Spleen (tissue), 11 donors: ENCODE measurements around the gene HMGB3. TPM values are rescaled to one million over a fixed set of nuclear protein-coding genes. Genes with fewer than 3 reads are reported as not detected.

Experiments
- DNase-seq: peaks from one replicate; pipeline ENCODE4 v3.0.0-alpha.2; 2020
- H3K27ac ChIP-seq, 8 donors: fragments of 200-600 bp; sonication (generic) in 7 of 8; 1 replicate in 4 of 8; 2 replicates in 4 of 8; pipeline versions ENCODE4 v1.5.0 to v1.8.0; 2016 to 2021; ENCODE audit warnings: inconsistent platforms in 4 of 8, mild to moderate bottlenecking in 4 of 8, moderate library complexity in 1 of 8
- H3K27me3 ChIP-seq, 7 donors: fragments of 200-600 bp; sonication (generic) in 6 of 7; replicated peaks in 1 of 7; 1 replicate in 4 of 7; 2 replicates in 3 of 7; pipeline versions ENCODE4 v1.5.0 to v1.8.0; 2016 to 2021; ENCODE audit warnings: inconsistent platforms in 3 of 7, mild to moderate bottlenecking in 1 of 7
- H3K36me3 ChIP-seq, 6 donors: fragments of 200-600 bp; sonication (generic) in 5 of 6; 1 replicate in 4 of 6; 2 replicates in 2 of 6; pipeline versions ENCODE4 v1.5.0 to v1.8.0; 2016 to 2021; ENCODE audit warnings: inconsistent platforms in 2 of 6
- H3K4me1 ChIP-seq, 6 donors: fragments of 200-600 bp; sonication (generic) in 5 of 6; 1 replicate in 3 of 6; 2 replicates in 3 of 6; pipeline versions ENCODE4 v1.5.0 to v1.8.0; 2016 to 2021; ENCODE audit warnings: inconsistent platforms in 3 of 6
- H3K4me3 ChIP-seq, 8 donors: fragments of 200-600 bp; sonication (generic) in 7 of 8; 1 replicate in 4 of 8; 2 replicates in 4 of 8; pipeline versions ENCODE4 v1.5.0 to v1.8.0; 2016 to 2021; ENCODE audit warnings: inconsistent platforms in 4 of 8, mild to moderate bottlenecking in 4 of 8, moderate library complexity in 2 of 8
- H3K9me3 ChIP-seq, 8 donors: fragments of 200-600 bp; sonication (generic) in 7 of 8; 1 replicate in 4 of 8; 2 replicates in 4 of 8; pipeline versions ENCODE4 v1.5.0 to v1.8.0; 2016 to 2021; ENCODE audit warnings: inconsistent platforms in 4 of 8
- CTCF ChIP-seq, 11 experiments: fragments of 200-600 bp in 7 of 11; fragments of 450-650 bp in 4 of 11; sonication (generic) in 4 of 11; IDR thresholded peaks in 8 of 11; conservative IDR thresholded peaks in 3 of 11; 1 replicate in 7 of 11; 2 replicates in 4 of 11; pipeline versions ENCODE4 v1.4.0 to v1.8.0; 2016 to 2021; ENCODE audit warnings: antibody characterized with exemption in 11 of 11, inconsistent platforms in 4 of 11, mild to moderate bottlenecking in 1 of 11
- POLR2A ChIP-seq, 3 donors: fragments of 450-650 bp; IDR thresholded peaks; one replicate each; pipeline ENCODE4 v1.5.1; 2017; ENCODE audit warnings: antibody characterized with exemption in 3 of 3, mild to moderate bottlenecking in 1 of 3
- POLR2AphosphoS5 ChIP-seq, 3 donors: sonication (generic); formaldehyde crosslinking; IDR thresholded peaks; one replicate each; pipeline ENCODE4 v1.5.1; 2017; ENCODE audit warnings: antibody characterized with exemption in 3 of 3
- WGBS, 5 donors: extraction: QIAGEN DNeasy Blood & Tissue Kit in 3 of 5; methylation state at CpG; one replicate each; pipeline versions ENCODE4 v1.1.5 to v1.1.7; 2013 to 2018; 5-methylcytosine and 5-hydroxymethylcytosine counted together
- intact Hi-C: fragments of 100-400 bp; cut with DNase I; formaldehyde crosslinking; loops from one replicate; pipeline ENCODE4 v1.15.0; 2023; ENCODE audit warnings: low total_unique reads
- polyA plus RNA-seq, 3 donors: library from polyadenylated mRNA; stranded (reverse); fragments of 200-250 nt; gene quantifications; one replicate each; pipeline ENCODE4 v1.2.1, GENCODE V29; 2013
- total RNA-seq, 7 donors: library from RNA; depleted of rRNA in 3 of 7; stranded (reverse); fragments of >200 nt in 3 of 7; fragmentation: NEBNext Ultra II Directional in 4 of 7; extraction: Animal tissue kit (Norgen Biotek cat#: 25700) in 4 of 7; gene quantifications; one replicate each; pipeline versions ENCODE4 v1.1.0 to v1.2.1, GENCODE V29; 2016 to 2021
- donor health status: healthy with polysubstance abuse.
- donor health status: DM: no; HTN: no; CAD: no; lungs with moderate emphysema.
- donor health status: DM: no; HTN: no; CAD: no.
- donor health status: Bipolar disorder and iron deficiency.
- donor health status: healthy.
- donor health status: DM: no; HTN: no; CAD: no.
- donor health status: DM: yes; HTN: yes; CAD: no.

HMGB3 gene
- total and polyA plus RNA-seq, 10 donors = 5.0 to 27.3 (median 10.1) TPM

- Histone ChIP-seq H3K4me1 (no peaks in the 10 kb centered on the region), H3K4me3 (no peak overlapping the region), H3K27ac (no peak overlapping the region), H3K9me3 (no peaks in the 10 kb centered on the region), H3K27me3 (no peaks in the 10 kb centered on the region), H3K36me3 (no peaks in the 10 kb centered on the region)
- intact Hi-C loops = no loop called here
- TF ChIP-seq POLR2AphosphoS5 (IDR thresholded peaks at IDR 0.05) (no peak), CTCF (IDR thresholded peaks at IDR 0.05 in 8 of 11, conservative IDR thresholded peaks at IDR 0.05 in 3 of 11) (no peak), POLR2A (IDR thresholded peaks at IDR 0.05) (no peak)
- 83 to 100% (median 90%) methylated on average over 1 to 10 of the region's 10 CpGs for WGBS, 5 donors
- no peak for DNase-seq
Measured at GRCh38 chrX:150967786-150968185, 15.3 kb upstream of the HMGB3 start.

GRCh38 chrX:150968862-150969720, 14.0 kb upstream of the HMGB3 start:
- Histone ChIP-seq H3K4me3 (no peak overlapping the region), H3K36me3 (no peaks in the 10 kb centered on the region), H3K9me3 (no peaks in the 10 kb centered on the region), H3K4me1 (no peaks in the 10 kb centered on the region), H3K27ac (no peak overlapping the region), H3K27me3 (no peaks in the 10 kb centered on the region)
- no peak for DNase-seq
- 77 to 83% (median 81%) methylated on average over 13 to 17 of the region's 17 CpGs for WGBS, 5 donors
- TF ChIP-seq POLR2A (IDR thresholded peaks at IDR 0.05) = no peak
- TF ChIP-seq POLR2AphosphoS5 (IDR thresholded peaks at IDR 0.05) = no peak
- no peak for TF ChIP-seq CTCF (IDR thresholded peaks at IDR 0.05 in 8 of 11, conservative IDR thresholded peaks at IDR 0.05 in 3 of 11)
- intact Hi-C loops = no loop called here

- no peaks in the 10 kb centered on the region for H3K36me3 ChIP-seq
- peaks cover 0 to 1% (median 0%) of the 10 kb centered on the region in 8 donors for H3K9me3 ChIP-seq
- no peak for DNase-seq
- intact Hi-C loops = no loop called here
- 60 to 92% (median 71%) methylated on average over 2 of the region's 2 CpGs for WGBS, 5 donors
- TF ChIP-seq POLR2A (IDR thresholded peaks at IDR 0.05) (no peak), POLR2AphosphoS5 (IDR thresholded peaks at IDR 0.05) (no peak), CTCF (IDR thresholded peaks at IDR 0.05 in 8 of 11, conservative IDR thresholded peaks at IDR 0.05 in 3 of 11) (no peak)
- no peaks in the 10 kb centered on the region for H3K27me3 ChIP-seq
- no peak overlapping the region for H3K4me3 ChIP-seq
- no peaks in the 10 kb centered on the region for H3K4me1 ChIP-seq
- no peak overlapping the region for H3K27ac ChIP-seq
Measured at GRCh38 chrX:150972450-150972849, 10.7 kb upstream of the HMGB3 start.

GRCh38 chrX:150975655-150976390, 7.3 kb upstream of the HMGB3 start:
- no peak for DNase-seq
- intact Hi-C loops = no loop called here
- 37 to 60% (median 42%) methylated on average over 19 to 33 of the region's 33 CpGs for WGBS, 5 donors
- Histone ChIP-seq H3K9me3 (peaks cover 0 to 3% (median 0%) of the 10 kb centered on the region in 8 donors), H3K4me3 (no peak overlapping the region), H3K4me1 (no peaks in the 10 kb centered on the region), H3K27ac (no peak overlapping the region), H3K36me3 (no peaks in the 10 kb centered on the region), H3K27me3 (no peaks in the 10 kb centered on the region)
- no peak for TF ChIP-seq POLR2A (IDR thresholded peaks at IDR 0.05)
- no peak for TF ChIP-seq CTCF (IDR thresholded peaks at IDR 0.05 in 8 of 11, conservative IDR thresholded peaks at IDR 0.05 in 3 of 11)
- TF ChIP-seq POLR2AphosphoS5 (IDR thresholded peaks at IDR 0.05) = peak in 1 of 3 donors; percentile 20
